OCI-LY3 (cell line): Measurements from ENCODE around the gene UBE2B.

ENCODE experiments used
- H2AFZ ChIP-seq: fragments of 200-600, 300-600 bp; shearing (Covaris generic); 2 replicates; pipeline ENCODE4 v1.6.0; 2014; ENCODE audit warnings: antibody characterized with exemption, low read depth, low read length
- H3K27ac ChIP-seq: fragments of 200-600, 300-600 bp; sonication (generic); 2 replicates; pipeline ENCODE4 v1.5.1; 2014; ENCODE audit warnings: mild to moderate bottlenecking, low read length, moderate library complexity, mixed read lengths
- H3K27me3 ChIP-seq: fragments of 200-600, 300-600 bp; sonication (generic); 2 replicates; pipeline ENCODE4 v1.6.1; 2014; ENCODE audit warnings: low read depth, low read length, mixed read lengths
- H3K36me3 ChIP-seq: fragments of 200-600, 300-600 bp; sonication (generic); replicated peaks from 2 replicates; pipeline ENCODE3; 2014; ENCODE audit warnings: low read depth, low read length, mixed read lengths
- H3K4me1 ChIP-seq: fragments of 300-600, 200-600 bp; sonication (generic); 2 replicates; pipeline ENCODE4 v1.6.1; 2014; ENCODE audit warnings: low read length, mixed read lengths
- H3K4me2 ChIP-seq: fragments of 200-600, 300-600 bp; sonication (generic); 2 replicates; pipeline ENCODE4 v1.6.1; 2014; ENCODE audit warnings: low read length, mixed read lengths
- H3K4me3 ChIP-seq: fragments of 300-600, 200-600 bp; sonication (generic); 2 replicates; pipeline ENCODE4 v1.5.1; 2014; ENCODE audit warnings: antibody characterized with exemption, mild to moderate bottlenecking, low read length, moderate library complexity
- H3K79me2 ChIP-seq: fragments of 300-600, 200-600 bp; shearing (Covaris generic); 2 replicates; pipeline ENCODE4 v1.6.1; 2014; ENCODE audit warnings: mild to moderate bottlenecking, low read length, mixed read lengths
- H3K9ac ChIP-seq: fragments of 300-600, 200-600 bp; shearing (Covaris generic); 2 replicates; pipeline ENCODE4 v1.6.0; 2014; ENCODE audit warnings: mild to moderate bottlenecking, low read length, moderate library complexity
- H3K9me3 ChIP-seq: fragments of 200-600, 300-600 bp; shearing (Covaris generic); 2 replicates; pipeline ENCODE4 v1.6.1; 2014; ENCODE audit warnings: low read length, mixed read lengths; ENCODE audit not compliant: insufficient read depth
- H4K20me1 ChIP-seq: fragments of 200-600, 300-600 bp; sonication (generic); 2 replicates; pipeline ENCODE4 v1.6.1; 2016; ENCODE audit warnings: low read length, mixed read lengths; ENCODE audit not compliant: insufficient read depth
- EZH2phosphoT487 ChIP-seq: fragments of 200-600 bp; shearing (Covaris generic); IDR thresholded peaks from 2 replicates; pipeline ENCODE4 v1.6.1; 2018; ENCODE audit warnings: antibody characterized with exemption, mixed run types, low read depth
- TF ChIP-seq, protein P1 (sequence below): fragments of 200-600, 300-600 bp; sonication (generic); IDR thresholded peaks from 2 replicates; pipeline ENCODE4 v1.5.1; 2014; ENCODE audit warnings: antibody characterized with exemption, low read length, low read depth

The UBE2B gene

DNA sequence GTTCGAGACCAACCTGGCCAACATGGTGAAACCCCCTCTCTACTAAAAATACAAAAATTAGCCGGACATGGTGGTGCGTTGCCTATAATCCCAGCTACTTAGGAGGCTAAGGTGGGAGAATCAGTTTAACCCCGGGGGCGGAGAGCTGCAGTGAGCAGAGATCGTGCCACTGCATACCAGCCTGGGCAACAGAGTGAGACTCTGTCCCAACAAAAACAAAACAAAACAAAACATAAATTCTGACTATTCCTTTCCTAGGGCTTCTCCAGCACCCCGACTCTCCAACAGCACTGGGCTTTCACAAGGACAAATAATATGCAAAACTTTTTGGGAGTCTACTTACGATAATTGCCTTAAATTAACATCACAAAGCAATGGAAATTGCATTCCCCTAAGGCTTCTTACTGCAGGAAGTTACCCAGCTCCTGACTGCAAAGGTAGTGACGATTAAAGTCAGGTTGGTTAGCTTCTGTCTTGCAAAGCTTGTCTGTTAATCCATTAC lies 56.2 kb downstream of the UBE2B start:
- Histone ChIP-seq H4K20me1 (no peaks in the 10 kb centered on the region), H3K4me2 (no peak overlapping the region), H3K36me3 (no peaks in the 10 kb centered on the region), H3K4me3 (no peak overlapping the region), H3K9ac (no peak overlapping the region), H3K27me3 (no peaks in the 10 kb centered on the region), H3K27ac (no peak overlapping the region), H2AFZ (no peak overlapping the region), H3K4me1 (no peaks in the 10 kb centered on the region), H3K79me2 (no peaks in the 10 kb centered on the region), H3K9me3 (no peaks in the 10 kb centered on the region)
- TF ChIP-seq, protein P1, sequence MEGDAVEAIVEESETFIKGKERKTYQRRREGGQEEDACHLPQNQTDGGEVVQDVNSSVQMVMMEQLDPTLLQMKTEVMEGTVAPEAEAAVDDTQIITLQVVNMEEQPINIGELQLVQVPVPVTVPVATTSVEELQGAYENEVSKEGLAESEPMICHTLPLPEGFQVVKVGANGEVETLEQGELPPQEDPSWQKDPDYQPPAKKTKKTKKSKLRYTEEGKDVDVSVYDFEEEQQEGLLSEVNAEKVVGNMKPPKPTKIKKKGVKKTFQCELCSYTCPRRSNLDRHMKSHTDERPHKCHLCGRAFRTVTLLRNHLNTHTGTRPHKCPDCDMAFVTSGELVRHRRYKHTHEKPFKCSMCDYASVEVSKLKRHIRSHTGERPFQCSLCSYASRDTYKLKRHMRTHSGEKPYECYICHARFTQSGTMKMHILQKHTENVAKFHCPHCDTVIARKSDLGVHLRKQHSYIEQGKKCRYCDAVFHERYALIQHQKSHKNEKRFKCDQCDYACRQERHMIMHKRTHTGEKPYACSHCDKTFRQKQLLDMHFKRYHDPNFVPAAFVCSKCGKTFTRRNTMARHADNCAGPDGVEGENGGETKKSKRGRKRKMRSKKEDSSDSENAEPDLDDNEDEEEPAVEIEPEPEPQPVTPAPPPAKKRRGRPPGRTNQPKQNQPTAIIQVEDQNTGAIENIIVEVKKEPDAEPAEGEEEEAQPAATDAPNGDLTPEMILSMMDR: no peak
- no peak for TF ChIP-seq EZH2phosphoT487

DNA sequence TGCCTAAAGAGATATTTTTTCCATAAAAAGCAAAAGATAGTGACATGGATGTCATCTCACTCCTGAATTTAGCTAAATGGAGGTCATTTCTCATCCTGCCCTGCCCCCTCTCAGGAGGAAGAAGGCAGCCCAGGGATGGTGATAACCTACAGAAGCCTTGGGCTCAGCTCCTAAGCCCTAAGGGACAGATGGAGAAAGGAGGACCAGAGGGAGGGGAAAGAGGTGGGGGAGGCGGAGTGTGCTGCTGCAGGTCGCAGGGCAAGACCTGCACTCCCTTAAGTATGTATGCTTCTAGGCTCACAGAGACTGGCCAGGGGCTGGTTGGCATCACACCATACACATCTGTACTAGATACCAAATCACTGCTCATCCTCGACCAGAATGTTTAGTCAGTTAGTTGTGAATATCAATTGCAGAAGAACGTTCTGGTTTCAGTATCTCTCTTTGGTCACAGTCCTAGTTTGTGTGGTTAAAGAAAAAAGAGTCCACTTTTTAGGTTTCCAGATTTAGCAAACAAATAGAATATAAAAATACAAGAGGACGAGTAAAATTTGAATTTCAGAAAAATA lies 58.7 kb downstream of the UBE2B start:
- H3K9me3 ChIP-seq: no peaks in the 10 kb centered on the region

DNA sequence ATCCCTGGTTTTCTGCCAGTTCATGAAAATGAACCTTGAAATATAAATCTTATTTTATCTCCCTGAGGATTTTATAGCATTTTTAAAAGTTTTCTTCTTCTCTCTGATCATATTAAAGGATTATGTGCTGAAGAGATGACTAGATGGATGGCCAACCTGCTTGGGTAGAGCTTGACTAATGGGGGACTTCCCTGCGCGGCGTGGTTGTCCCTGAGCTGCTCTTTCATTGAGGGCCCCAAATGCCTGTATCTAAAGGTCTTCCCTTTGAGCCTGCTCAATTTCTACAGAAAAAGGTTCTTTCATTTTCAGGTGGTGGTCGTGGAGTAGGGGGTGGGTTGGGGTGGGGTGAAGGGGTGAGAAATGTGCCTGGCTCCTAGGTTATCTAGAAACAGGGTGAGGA lies 60.8 kb downstream of the UBE2B start:
- H2AFZ ChIP-seq: no peak overlapping the region
- no peak overlapping the region for H3K4me3 ChIP-seq
- no peaks in the 10 kb centered on the region for H3K36me3 ChIP-seq
- H3K27ac ChIP-seq: no peak overlapping the region
- H4K20me1 ChIP-seq: no peaks in the 10 kb centered on the region
- H3K9ac ChIP-seq: no peak overlapping the region
- no peaks in the 10 kb centered on the region for H3K79me2 ChIP-seq
- no peak overlapping the region for H3K4me2 ChIP-seq
- TF ChIP-seq, protein P1: no peak
- no peak for TF ChIP-seq EZH2phosphoT487
- H3K9me3 ChIP-seq: no peaks in the 10 kb centered on the region
- H3K4me1 ChIP-seq: no peaks in the 10 kb centered on the region
- no peaks in the 10 kb centered on the region for H3K27me3 ChIP-seq

More for the DNA sequence above, 58.7 kb downstream of the UBE2B start:
- no peak for TF ChIP-seq EZH2phosphoT487
- TF ChIP-seq, protein P1: no peak
- Histone ChIP-seq H3K9ac (no peak overlapping the region), H3K4me2 (peak overlapping the region; percentile 34), H4K20me1 (no peaks in the 10 kb centered on the region), H2AFZ (peak overlapping the region; percentile 60), H3K79me2 (no peaks in the 10 kb centered on the region), H3K4me1 (no peaks in the 10 kb centered on the region), H3K27ac (no peak overlapping the region), H3K4me3 (no peak overlapping the region), H3K36me3 (no peaks in the 10 kb centered on the region), H3K27me3 (no peaks in the 10 kb centered on the region)

DNA sequence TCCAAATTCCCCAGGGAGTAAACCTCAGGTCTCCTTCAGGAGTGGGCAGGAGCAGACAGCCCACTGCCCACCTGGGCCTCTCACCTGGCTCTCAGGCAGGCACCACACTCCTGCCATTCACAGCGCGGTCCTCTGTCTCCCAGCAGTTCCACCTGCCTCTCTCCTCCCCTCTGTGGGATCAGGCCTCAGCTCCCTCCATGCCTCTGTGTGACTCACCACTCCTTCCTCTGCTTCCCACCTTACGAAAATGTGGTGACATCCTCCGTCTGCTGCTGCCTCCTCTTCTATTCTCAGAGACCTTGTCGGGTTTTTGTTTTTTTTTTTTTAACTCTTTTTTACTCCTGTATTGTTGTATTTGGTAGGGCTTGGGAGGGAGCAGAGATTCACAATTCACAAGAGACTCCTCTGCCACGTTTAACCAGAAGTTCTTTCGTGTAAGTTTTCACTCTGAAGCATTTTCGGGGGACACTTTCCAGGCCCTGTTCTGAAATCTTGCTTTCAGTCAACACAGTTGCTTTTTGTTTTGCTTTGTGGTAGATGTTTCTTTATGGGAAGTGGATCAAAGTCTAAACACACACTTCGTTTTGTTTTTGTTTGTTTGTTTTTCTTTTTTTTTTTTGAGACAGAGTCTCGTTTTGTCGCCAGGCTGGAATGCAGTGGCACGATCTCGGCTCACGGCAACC lies 61.4 kb downstream of the UBE2B start:
- H3K27me3 ChIP-seq: no peaks in the 10 kb centered on the region
- H3K79me2 ChIP-seq: no peaks in the 10 kb centered on the region
- H3K9ac ChIP-seq: no peak overlapping the region
- no peaks in the 10 kb centered on the region for H3K4me1 ChIP-seq
- H3K36me3 ChIP-seq: no peaks in the 10 kb centered on the region
- H3K4me3 ChIP-seq: no peak overlapping the region
- no peak overlapping the region for H2AFZ ChIP-seq
- H3K27ac ChIP-seq: no peak overlapping the region
- H4K20me1 ChIP-seq: no peaks in the 10 kb centered on the region
- TF ChIP-seq, protein P1: no peak
- no peak for TF ChIP-seq EZH2phosphoT487
- H3K9me3 ChIP-seq: no peaks in the 10 kb centered on the region
- H3K4me2 ChIP-seq: no peak overlapping the region
